Measurements from ENCODE around the gene ADAMTS2.

ADAMTS2 gene

GRCh38 chr5:179376701-179377420 lies 31.6 kb upstream of the ADAMTS2 start:
- DNase-seq (ENCODE audit: low spot score in 2 of 2): peak in 1 of 2 experiments; percentile 4

GRCh38 chr5:179375831-179376365 lies 30.6 kb upstream of the ADAMTS2 start:
- no peaks in the 10 kb centered on the region for H3K27me3 ChIP-seq (ENCODE audit: low read depth)
- H3K4me1 ChIP-seq: no peaks in the 10 kb centered on the region
- in situ Hi-C loops (cut with MboI; ENCODE audit: low sequenced_read_pairs): no loop called here
- H3K4me3 ChIP-seq: no peak overlapping the region
- peak in 1 of 2 experiments; percentile 9 for DNase-seq (ENCODE audit: low spot score in 2 of 2)
- no peaks in the 10 kb centered on the region for H3K9me3 ChIP-seq
- H3K36me3 ChIP-seq (replicated peaks): no peaks in the 10 kb centered on the region

More at GRCh38 chr5:179376701-179377420, 31.6 kb upstream of the ADAMTS2 start:
- H3K27me3 ChIP-seq (ENCODE audit: low read depth): no peaks in the 10 kb centered on the region
- no peaks in the 10 kb centered on the region for H3K36me3 ChIP-seq (replicated peaks)
- in situ Hi-C loops (cut with MboI; ENCODE audit: low sequenced_read_pairs): no loop called here
- no peaks in the 10 kb centered on the region for H3K9me3 ChIP-seq
- H3K4me3 ChIP-seq: no peak overlapping the region
- H3K4me1 ChIP-seq: no peaks in the 10 kb centered on the region

- DNase-seq (ENCODE audit: low spot score in 2 of 2): peak in 1 of 2 experiments; percentile 5
- Histone ChIP-seq H3K36me3 (replicated peaks) (no peaks in the 10 kb centered on the region), H3K4me3 (no peak overlapping the region), H3K4me1 (no peaks in the 10 kb centered on the region), H3K27me3 (ENCODE audit: low read depth) (no peaks in the 10 kb centered on the region), H3K9me3 (no peaks in the 10 kb centered on the region)
- in situ Hi-C loops (cut with MboI; ENCODE audit: low sequenced_read_pairs): no loop called here
Measured at GRCh38 chr5:179375236-179375685, 30.0 kb upstream of the ADAMTS2 start.

- DNase-seq (ENCODE audit: low spot score in 2 of 2): peak in 1 of 2 experiments; percentile 5
- in situ Hi-C loops (cut with MboI; ENCODE audit: low sequenced_read_pairs): no loop called here
- no peaks in the 10 kb centered on the region for H3K4me1 ChIP-seq
- H3K4me3 ChIP-seq: no peak overlapping the region
- no peaks in the 10 kb centered on the region for H3K36me3 ChIP-seq (replicated peaks)
- no peaks in the 10 kb centered on the region for H3K9me3 ChIP-seq
- H3K27me3 ChIP-seq (ENCODE audit: low read depth): no peaks in the 10 kb centered on the region
Measured at GRCh38 chr5:179374506-179375235, 29.4 kb upstream of the ADAMTS2 start.

GRCh38 chr5:179373961-179374505 lies 28.8 kb upstream of the ADAMTS2 start:
- Histone ChIP-seq H3K9me3 (no peaks in the 10 kb centered on the region), H3K4me1 (no peaks in the 10 kb centered on the region), H3K4me3 (no peak overlapping the region), H3K36me3 (replicated peaks) (no peaks in the 10 kb centered on the region), H3K27me3 (ENCODE audit: low read depth) (no peaks in the 10 kb centered on the region)
- in situ Hi-C loops (cut with MboI; ENCODE audit: low sequenced_read_pairs): no loop called here
- DNase-seq (ENCODE audit: low spot score in 2 of 2): peak in 1 of 2 experiments; percentile 3

- H3K4me3 ChIP-seq: no peak overlapping the region
- in situ Hi-C loops (cut with MboI; ENCODE audit: low sequenced_read_pairs): no loop called here
- H3K36me3 ChIP-seq (replicated peaks): no peaks in the 10 kb centered on the region
- no peaks in the 10 kb centered on the region for H3K27me3 ChIP-seq (ENCODE audit: low read depth)
- H3K9me3 ChIP-seq: no peaks in the 10 kb centered on the region
- H3K4me1 ChIP-seq: no peaks in the 10 kb centered on the region
- peak in 1 of 2 experiments; percentile 4 for DNase-seq (ENCODE audit: low spot score in 2 of 2)
Measured at GRCh38 chr5:179373101-179373934, 28.1 kb upstream of the ADAMTS2 start.

- no peaks in the 10 kb centered on the region for H3K9me3 ChIP-seq
- DNase-seq (ENCODE audit: low spot score in 2 of 2): peak in 1 of 2 experiments; percentile 3
- H3K4me1 ChIP-seq: no peaks in the 10 kb centered on the region
- in situ Hi-C loops (cut with MboI; ENCODE audit: low sequenced_read_pairs): no loop called here
- no peak overlapping the region for H3K4me3 ChIP-seq
- H3K36me3 ChIP-seq (replicated peaks): no peaks in the 10 kb centered on the region
- no peaks in the 10 kb centered on the region for H3K27me3 ChIP-seq (ENCODE audit: low read depth)
Measured at GRCh38 chr5:179371681-179372680, 26.7 kb upstream of the ADAMTS2 start.

GRCh38 chr5:179371121-179371510 lies 25.9 kb upstream of the ADAMTS2 start:
- Histone ChIP-seq H3K4me3 (no peak overlapping the region), H3K36me3 (replicated peaks) (no peaks in the 10 kb centered on the region), H3K27me3 (ENCODE audit: low read depth) (no peaks in the 10 kb centered on the region), H3K9me3 (no peaks in the 10 kb centered on the region), H3K4me1 (no peaks in the 10 kb centered on the region)
- no peak for DNase-seq (ENCODE audit: low spot score in 2 of 2)
- in situ Hi-C loops (cut with MboI; ENCODE audit: low sequenced_read_pairs): no loop called here

- H3K4me1 ChIP-seq: no peaks in the 10 kb centered on the region
- DNase-seq (ENCODE audit: low spot score in 2 of 2): no peak
- in situ Hi-C loops (cut with MboI; ENCODE audit: low sequenced_read_pairs): no loop called here
- no peak overlapping the region for H3K4me3 ChIP-seq
- H3K27me3 ChIP-seq (ENCODE audit: low read depth): no peaks in the 10 kb centered on the region
- H3K9me3 ChIP-seq: no peaks in the 10 kb centered on the region
- no peaks in the 10 kb centered on the region for H3K36me3 ChIP-seq (replicated peaks)
Measured at GRCh38 chr5:179370490-179371120, 25.3 kb upstream of the ADAMTS2 start.

GRCh38 chr5:179369530-179369884 lies 24.2 kb upstream of the ADAMTS2 start:
- H3K9me3 ChIP-seq: no peaks in the 10 kb centered on the region
- no peaks in the 10 kb centered on the region for H3K36me3 ChIP-seq (replicated peaks)
- in situ Hi-C loops (cut with MboI; ENCODE audit: low sequenced_read_pairs): no loop called here
- DNase-seq (ENCODE audit: low spot score in 2 of 2): no peak
- H3K27me3 ChIP-seq (ENCODE audit: low read depth): no peaks in the 10 kb centered on the region
- H3K4me1 ChIP-seq: no peaks in the 10 kb centered on the region
- no peak overlapping the region for H3K4me3 ChIP-seq

GRCh38 chr5:179368806-179369529 lies 23.7 kb upstream of the ADAMTS2 start:
- Histone ChIP-seq H3K36me3 (replicated peaks) (no peaks in the 10 kb centered on the region), H3K27me3 (ENCODE audit: low read depth) (no peaks in the 10 kb centered on the region), H3K4me3 (no peak overlapping the region), H3K4me1 (no peaks in the 10 kb centered on the region), H3K9me3 (no peaks in the 10 kb centered on the region)
- in situ Hi-C loops (cut with MboI; ENCODE audit: low sequenced_read_pairs): no loop called here
- no peak for DNase-seq (ENCODE audit: low spot score in 2 of 2)

Data from HAP-1 (cell line).